ENCODE measurements around the gene MAP10.

GRCh38 chr1:232806186-232806510, 932 bp downstream of the MAP10 start:
- no peak for TF ChIP-seq CTCF (IDR thresholded peaks at IDR 0.05)
- TF ChIP-seq POLR2A (IDR thresholded peaks at IDR 0.05), result no peak

Data from Peyer's patch (tissue), 4 donors.